ENCODE measurements around the gene PLCL2. TPM values are rescaled to one million over a fixed set of nuclear protein-coding genes. Genes with fewer than 3 reads are reported as not detected.
A peak's percentile ranks its signal among the peaks of the same experiment; 100 is the strongest.

The PLCL2 gene
- total and polyA plus RNA-seq, 12 donors: 4.5 to 44.0 (median 27.1) TPM

GRCh38 chr3:17074559-17074958, 189.8 kb downstream of the PLCL2 start:
- intact Hi-C loops (cut with DNase I): no loop called here
- WGBS, 4 donors: 95 to 100% (median 100%) methylated on average over 1 of the region's 1 CpG
- Histone ChIP-seq H3K27ac (no peak overlapping the region), H3K4me1 (replicated peaks in 1 of 2) (no peaks in the 10 kb centered on the region), H3K9me3 (replicated peaks in 1 of 3) (no peaks in the 10 kb centered on the region), H3K4me3 (no peak overlapping the region), H3K36me3 (replicated peaks in 1 of 2) (no peaks in the 10 kb centered on the region), H3K27me3 (no peaks in the 10 kb centered on the region)
- no peak for DNase-seq
- TF ChIP-seq POLR2A (IDR thresholded peaks at IDR 0.05) (no peak), CTCF (IDR thresholded peaks at IDR 0.05) (no peak)

GRCh38 chr3:17075358-17075757, 190.6 kb downstream of the PLCL2 start:
- no peak overlapping the region for H3K4me3 ChIP-seq
- no peak overlapping the region for H3K27ac ChIP-seq
- DNase-seq: no peak
- WGBS, 4 donors: 94 to 100% (median 98%) methylated on average over 1 of the region's 1 CpG
- H3K36me3 ChIP-seq (replicated peaks in 1 of 2): no peaks in the 10 kb centered on the region
- intact Hi-C loops (cut with DNase I): no loop called here
- no peaks in the 10 kb centered on the region for H3K9me3 ChIP-seq (replicated peaks in 1 of 3)
- TF ChIP-seq CTCF (IDR thresholded peaks at IDR 0.05) (no peak), POLR2A (IDR thresholded peaks at IDR 0.05) (no peak)
- H3K27me3 ChIP-seq: no peaks in the 10 kb centered on the region
- no peaks in the 10 kb centered on the region for H3K4me1 ChIP-seq (replicated peaks in 1 of 2)

- Histone ChIP-seq H3K4me3 (no peak overlapping the region), H3K4me1 (replicated peaks in 1 of 2) (no peaks in the 10 kb centered on the region), H3K36me3 (replicated peaks in 1 of 2) (no peaks in the 10 kb centered on the region), H3K27me3 (no peaks in the 10 kb centered on the region), H3K9me3 (replicated peaks in 1 of 3) (no peaks in the 10 kb centered on the region), H3K27ac (no peak overlapping the region)
- no peak for TF ChIP-seq CTCF (IDR thresholded peaks at IDR 0.05)
- no peak for TF ChIP-seq POLR2A (IDR thresholded peaks at IDR 0.05)
- WGBS, 4 donors: 93 to 100% (median 97%) methylated on average over 1 of the region's 1 CpG
- intact Hi-C loops (cut with DNase I): no loop called here
- no peak for DNase-seq
These were observed 191.2 kb downstream of the PLCL2 start for GRCh38 chr3:17075907-17076306.

GRCh38 chr3:17076940-17077605, 192.3 kb downstream of the PLCL2 start:
- Histone ChIP-seq H3K27ac (peak overlapping the region in 1 of 5 donors; percentile 4), H3K27me3 (no peaks in the 10 kb centered on the region), H3K36me3 (replicated peaks in 1 of 2) (no peaks in the 10 kb centered on the region), H3K4me1 (replicated peaks in 1 of 2) (no peaks in the 10 kb centered on the region), H3K9me3 (replicated peaks in 1 of 3) (no peaks in the 10 kb centered on the region), H3K4me3 (no peak overlapping the region)
- DNase-seq: no peak
- WGBS, 4 donors: 56 to 70% (median 60%) methylated on average over 4 of the region's 4 CpGs
- no peak for TF ChIP-seq POLR2A (IDR thresholded peaks at IDR 0.05)
- no peak for TF ChIP-seq CTCF (IDR thresholded peaks at IDR 0.05)
- intact Hi-C loops (cut with DNase I): no loop called here
